ENCODE data around the gene ZBTB7A.

GRCh38 chr19:4055209-4055552, 11.5 kb downstream of the ZBTB7A start:
- TF ChIP-seq CTCF (conservative IDR thresholded peaks at IDR 0.05; ENCODE audit: low read length) (no peak), EZH2phosphoT487 (IDR thresholded peaks at IDR 0.05; ENCODE audit: borderline replicate concordance) (no peak)

All from Loucy (cell line).